Subcutaneous adipose tissue (tissue), 4 donors: ENCODE data around the gene LMF2. TPM values are rescaled to one million over a fixed set of nuclear protein-coding genes. Genes with fewer than 3 reads are reported as not detected.

ENCODE experiments used
- CTCF ChIP-seq: fragments of 450-650 bp; IDR thresholded peaks from one replicate; pipeline ENCODE4 v1.5.1; 2016; ENCODE audit warnings: low read depth, mild to moderate bottlenecking, control low read depth, antibody characterized with exemption, moderate library complexity
- total RNA-seq, 4 donors: library from RNA; depleted of rRNA; stranded (reverse); fragments of >200 nt; gene quantifications; one replicate each; pipeline ENCODE4 v1.1.0, GENCODE V29; 2016

The LMF2 gene
- total RNA-seq, 4 donors from 2014 or later, result 24.1 to 76.3 (median 37.0) TPM

DNA sequence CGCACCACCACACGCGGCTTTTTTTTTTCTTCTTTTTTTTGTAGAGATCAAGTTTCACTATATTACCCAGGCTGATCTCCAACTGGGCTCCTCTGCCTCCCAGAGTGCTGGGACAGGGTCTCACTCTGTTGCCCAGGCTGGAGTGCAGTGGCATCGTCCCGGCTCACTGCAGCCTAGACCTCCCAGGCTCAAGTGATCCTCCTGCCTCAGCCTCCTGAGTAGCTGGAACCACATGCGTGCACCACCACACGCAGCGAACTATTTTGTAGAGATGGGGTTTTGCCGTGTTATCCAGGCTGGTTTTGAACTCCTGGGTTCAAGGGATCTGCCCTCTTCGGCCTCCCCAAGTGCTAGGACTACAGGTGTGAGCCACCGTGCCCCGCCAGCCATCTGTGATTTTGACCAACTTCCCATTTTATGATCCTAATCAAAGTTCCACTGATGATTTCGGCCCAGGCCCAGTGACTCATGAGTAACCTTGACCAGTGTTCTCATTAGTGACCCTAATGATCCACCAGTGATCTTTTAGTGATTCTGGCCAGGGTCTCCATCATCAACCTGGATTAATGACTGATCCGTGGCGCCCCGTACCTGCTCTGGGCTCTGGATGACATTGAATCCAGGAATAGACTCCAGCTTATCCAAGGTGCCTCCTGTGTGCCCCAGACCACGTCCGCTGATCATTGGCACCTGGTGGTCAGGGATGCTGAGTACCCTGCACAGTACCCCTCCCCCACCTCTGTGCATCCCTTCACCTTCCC is 20.6 kb upstream of the LMF2 start:
- TF ChIP-seq CTCF, result no peak

- no peak for TF ChIP-seq CTCF
These were observed 19.6 kb upstream of the LMF2 start for GRCh38 chr22:50526834-50527801.

DNA sequence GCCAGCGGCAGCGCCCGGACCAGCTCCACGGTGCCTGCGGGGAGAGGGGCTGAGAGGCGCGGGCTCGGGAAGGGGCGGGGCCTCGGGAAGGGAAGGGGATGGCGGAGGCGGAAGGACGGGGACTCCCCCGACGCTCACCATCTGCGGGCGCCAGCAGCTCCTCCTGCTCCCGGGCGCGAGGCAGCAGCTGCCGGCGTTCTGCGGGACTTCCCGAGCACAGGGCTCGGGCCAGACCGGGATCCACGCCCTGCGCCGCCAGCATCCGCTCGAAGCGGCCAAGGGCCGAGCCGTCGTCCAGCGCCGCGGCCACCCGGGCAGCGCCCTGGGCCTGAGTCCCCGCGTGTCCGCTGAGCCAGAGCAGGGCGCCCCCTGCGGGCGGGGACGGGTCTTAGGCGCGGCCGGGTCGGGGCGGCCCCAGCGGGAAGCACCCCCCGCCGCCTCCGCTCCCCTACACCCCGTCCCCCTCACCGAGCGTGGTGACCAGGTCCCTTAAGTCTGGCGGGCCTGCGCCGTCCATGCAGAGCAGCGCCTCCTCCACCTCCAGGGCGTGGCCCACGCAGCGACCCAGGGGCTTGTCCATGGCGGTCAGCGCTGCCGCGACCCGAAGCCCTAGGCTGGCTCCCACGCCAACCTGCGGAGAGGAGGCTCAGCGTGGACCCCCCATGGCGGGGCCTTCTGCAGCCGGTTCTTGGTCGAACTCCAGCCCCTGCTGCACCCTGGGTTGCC is 18.8 kb upstream of the LMF2 start:
- TF ChIP-seq CTCF, result no peak

DNA sequence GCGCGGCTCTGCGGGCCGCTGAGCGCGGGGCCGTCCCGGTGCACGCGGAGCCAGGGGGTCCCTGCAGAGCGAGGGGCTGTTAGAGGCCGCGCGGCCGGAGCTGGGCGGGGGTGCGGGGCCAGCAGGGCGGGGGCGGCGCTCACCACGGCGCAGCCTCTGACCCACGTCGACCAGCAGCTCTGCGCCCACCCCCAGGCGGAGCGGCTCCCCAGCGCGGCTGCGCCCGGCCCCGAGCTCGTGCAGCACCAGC is 18.3 kb upstream of the LMF2 start:
- no peak for TF ChIP-seq CTCF

DNA sequence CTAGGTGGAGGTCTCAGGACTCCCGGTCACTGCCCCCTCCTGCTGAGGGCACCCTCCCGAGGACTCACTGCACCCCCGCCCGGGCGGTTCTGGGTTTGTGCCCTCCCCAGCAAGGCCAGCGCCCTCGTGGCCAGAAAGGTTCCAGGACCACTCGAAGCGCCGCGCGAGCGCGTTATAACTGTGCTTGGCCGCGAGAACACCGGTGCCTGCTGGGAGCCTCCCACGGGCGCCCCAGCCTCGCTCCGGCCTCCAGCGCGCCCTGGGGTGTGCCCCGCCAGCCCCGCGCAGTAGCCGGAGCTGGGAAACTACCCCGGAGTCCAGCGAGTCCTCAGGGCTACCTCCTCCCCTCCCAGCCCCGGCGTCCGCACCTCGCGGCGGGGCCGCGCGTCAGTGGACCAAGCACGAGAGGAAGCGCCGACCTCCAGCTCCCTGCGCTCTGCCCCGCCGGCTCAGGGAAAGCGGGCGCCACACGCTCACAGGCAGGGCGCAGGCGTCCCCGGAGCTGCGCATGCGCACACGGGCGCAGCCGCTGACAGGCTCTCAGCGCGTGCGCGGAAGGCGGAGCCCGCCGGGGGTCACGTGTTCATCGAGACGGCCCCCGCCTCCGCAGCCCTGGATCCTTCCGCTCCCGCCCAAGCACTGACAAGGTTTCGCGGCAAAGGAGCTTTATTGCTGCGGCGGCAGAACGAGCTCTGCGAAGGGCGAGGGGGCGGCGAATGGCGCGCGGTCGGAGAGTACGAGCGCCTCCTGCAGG is 17.8 kb upstream of the LMF2 start, which contains the start of gene SCO2:
Gene SCO2 (minus strand): TSS at position 495 of the 754 bp plus-strand sequence. CDS start 1,187 bp downstream, outside the sequence.
- TF ChIP-seq CTCF, result no peak

DNA sequence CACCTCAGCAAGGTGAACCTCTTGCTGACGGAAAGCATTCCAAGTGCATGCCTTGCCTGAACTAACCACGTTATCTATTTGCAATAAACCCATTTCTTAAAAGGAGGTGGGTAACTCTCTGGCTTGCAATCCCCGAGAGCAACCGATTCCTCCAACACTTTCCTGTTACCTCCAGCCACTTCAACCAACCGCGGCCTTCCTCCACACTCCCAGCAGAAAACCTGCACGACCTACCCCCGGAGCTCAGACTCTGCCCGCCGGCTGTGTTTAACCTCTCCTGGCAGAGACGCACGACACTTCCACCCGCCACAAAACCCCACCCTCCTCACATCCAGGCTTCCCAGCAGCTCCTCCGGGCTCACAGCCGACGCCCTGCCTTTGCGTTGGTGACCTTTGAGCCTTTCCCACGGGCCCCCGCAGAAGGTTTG is 17.2 kb upstream of the LMF2 start:
- TF ChIP-seq CTCF, result no peak
